GM19023 (cell line): ENCODE results near the gene USE1.

Experiments
- ATAC-seq: cut with Tn5 transposase; IDR thresholded peaks from one replicate; pipeline ENCODE4 v1.9.1; 2021; ENCODE audit warnings: mild to moderate bottlenecking, moderate library complexity; ENCODE audit not compliant: unreplicated experiment

USE1 gene

DNA sequence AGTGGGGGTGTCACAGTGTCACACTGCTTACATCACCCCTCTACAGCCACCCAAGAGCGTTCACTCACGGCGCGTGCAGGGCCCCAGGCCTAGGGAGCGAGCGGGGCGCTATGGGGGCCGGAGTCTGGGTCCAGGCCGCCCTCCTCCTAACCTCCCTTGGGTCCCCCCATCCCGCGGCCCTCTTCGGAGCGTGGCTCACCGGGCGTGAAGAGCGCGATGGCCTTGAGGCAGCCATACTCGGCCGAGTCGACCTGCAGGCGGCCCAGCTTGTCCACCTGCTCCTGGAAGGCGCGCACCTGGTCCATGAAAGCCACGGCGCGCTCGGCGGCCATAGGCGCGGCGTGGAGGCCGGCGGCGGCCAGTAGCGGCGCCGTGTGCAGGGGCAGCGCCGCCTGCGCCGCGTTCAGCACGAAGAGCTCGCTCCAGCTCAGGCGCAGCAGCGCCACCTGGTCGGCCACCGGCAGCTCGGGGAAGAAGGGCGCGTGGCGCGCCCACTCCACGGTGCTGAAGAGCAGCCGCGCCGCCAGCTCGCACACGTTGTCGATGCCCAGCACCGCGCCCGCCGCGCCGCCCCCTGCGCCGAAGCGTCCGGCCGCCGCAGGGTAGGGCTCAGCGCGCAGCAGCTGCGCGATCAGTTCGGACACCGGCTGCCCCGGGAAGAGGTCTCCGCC, 20.3 kb downstream of the USE1 start:
- ATAC-seq = peak; percentile 72

- no peak for ATAC-seq
These were observed 21.0 kb downstream of the USE1 start for GRCh38 chr19:17235971-17236777.

DNA sequence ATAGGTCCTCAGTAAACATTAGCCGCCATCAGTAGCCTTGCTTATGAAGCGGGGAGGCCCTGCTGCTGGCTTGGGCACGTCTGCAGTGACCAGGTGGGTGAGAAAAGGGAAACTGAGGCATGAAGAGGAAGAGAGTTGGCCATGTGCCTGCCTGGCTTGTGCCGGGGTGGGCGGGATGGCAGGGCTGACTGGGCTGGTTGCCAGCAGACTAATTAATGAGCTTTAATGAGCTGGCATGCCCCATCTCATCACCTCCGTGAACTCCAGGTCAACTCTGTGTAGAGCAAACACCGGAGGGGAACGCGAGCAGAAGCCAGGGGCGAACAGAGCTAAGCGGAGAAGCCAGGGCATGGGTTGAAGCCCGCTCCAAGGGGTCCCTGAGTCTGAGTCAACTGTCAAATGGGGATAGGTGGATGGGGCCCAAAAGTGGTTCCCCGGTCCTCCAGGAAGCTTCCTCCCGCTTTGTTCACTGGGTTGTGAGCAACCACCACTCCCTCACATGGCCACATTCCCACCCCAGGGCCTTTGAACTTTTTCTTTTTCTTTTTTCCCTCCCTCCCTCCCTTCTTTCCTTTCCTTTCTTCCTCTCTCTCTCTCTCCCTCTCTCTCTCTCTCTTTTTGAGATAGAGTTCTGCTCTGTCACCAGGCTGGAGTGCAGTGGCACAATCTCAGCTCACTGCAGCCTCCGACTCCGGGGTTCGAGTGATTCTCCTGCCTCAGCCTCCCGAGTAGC, 21.8 kb downstream of the USE1 start:
- no peak for ATAC-seq

DNA sequence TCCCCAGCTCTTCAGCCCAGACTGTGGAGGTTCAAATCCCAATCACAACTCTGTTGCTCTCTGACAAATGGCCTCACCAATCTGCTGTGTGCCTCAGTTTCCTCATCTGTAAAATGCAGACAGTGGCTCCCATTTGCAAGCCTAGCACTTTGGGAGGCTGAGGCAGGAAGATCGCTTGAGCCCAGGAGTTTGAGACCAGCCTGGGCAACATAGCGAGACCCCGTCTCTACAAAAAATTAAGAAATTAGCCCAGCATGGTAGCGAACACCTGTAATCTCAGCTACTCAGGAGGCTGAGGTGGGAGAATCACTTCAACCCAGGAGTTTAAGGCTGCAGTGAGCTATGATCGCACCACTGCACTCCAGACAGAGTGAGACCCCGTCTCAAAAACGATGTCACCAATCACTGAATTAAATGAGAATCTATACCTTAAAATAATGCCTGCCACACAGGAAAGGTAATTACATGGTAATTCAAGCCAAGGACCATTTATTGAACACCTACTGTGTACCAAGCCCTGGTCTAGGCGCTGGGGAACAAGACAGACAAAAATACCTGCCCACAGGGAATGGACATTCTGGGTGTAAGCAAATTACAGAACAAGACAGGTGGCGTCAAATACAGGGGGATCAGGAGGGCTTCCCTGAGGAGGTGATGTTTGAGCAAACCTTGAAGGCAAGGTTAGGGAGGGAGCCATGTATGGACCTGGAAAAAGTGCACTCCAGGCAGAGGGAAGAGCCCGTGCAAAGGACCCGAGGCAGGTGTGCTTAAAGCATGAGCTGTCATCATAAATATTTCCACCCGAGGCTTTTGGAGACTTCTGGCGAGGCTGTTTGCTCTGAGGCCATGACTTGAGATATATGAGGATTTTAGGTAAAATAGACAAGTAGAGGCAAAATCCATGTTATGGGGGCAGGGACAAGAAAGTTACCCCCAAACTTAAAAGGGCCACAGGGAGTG, 22.9 kb downstream of the USE1 start:
- ATAC-seq = no peak

GRCh38 chr19:17240062-17240752, 25.1 kb downstream of the USE1 start:
- ATAC-seq = no peak

DNA sequence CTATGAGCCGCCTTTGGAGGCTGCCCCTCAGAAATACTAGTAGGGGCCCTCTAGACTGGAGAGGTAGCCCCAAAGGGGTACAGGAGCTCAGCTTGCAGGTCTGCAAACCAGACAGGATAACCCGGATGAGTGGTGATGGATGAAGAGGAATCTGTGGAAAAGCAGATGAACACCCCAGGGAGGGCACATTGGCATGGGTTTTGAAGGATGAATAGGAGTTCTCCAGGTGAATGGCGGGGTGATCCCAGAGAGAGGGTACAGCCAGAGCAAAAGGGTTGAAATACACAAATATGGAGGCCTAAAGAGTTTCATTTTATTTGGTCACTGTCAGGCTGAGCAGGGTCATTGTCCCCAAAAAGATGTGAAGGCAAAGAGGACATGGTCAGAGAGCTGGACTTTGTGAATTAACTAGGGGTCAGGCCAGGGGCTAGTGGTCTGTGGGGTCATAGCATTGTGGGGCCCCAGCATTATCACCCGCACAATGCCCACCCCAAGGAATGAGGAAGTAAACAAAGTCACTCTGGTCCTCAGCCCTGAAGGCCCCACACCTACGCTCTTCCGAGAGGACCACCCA, 25.8 kb downstream of the USE1 start:
- no peak for ATAC-seq

DNA sequence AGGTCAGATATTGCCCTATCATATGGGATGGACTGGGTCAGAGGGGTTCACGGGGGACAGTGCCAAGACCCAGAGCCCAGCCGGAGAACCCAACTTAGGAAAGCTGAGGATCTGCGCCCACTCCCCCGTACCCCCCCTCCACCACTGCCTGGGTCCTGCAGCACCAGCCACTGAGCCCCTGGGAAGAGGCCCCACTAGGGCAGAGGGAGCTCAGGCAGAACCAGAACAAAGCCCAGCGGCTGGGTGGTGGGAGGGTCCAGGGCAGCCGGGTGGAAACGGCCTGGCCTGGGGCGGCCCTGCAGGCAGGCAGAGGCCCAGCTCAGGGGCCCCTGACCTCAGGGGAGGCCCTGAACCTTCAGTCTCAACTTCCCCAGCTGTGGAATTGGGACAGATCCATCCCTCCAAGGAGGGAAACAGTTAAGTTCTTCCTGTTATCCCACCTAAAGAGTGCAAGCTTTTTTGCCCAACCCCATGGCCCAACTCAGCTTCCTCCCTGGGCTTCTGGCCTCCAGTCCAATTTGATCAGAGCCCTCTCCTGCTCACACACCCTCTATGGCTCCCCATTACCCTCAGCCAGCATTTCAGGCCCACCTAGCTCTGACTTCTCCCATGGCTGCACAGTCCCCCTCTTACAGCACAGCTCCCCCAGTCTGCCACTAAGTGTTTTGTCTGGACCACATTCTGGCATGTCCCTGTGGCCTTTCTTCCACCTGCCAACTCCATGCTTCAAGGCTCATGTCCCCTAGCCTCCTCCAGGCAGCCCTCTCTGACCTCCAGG, 27.5 kb downstream of the USE1 start:
- ATAC-seq = no peak

DNA sequence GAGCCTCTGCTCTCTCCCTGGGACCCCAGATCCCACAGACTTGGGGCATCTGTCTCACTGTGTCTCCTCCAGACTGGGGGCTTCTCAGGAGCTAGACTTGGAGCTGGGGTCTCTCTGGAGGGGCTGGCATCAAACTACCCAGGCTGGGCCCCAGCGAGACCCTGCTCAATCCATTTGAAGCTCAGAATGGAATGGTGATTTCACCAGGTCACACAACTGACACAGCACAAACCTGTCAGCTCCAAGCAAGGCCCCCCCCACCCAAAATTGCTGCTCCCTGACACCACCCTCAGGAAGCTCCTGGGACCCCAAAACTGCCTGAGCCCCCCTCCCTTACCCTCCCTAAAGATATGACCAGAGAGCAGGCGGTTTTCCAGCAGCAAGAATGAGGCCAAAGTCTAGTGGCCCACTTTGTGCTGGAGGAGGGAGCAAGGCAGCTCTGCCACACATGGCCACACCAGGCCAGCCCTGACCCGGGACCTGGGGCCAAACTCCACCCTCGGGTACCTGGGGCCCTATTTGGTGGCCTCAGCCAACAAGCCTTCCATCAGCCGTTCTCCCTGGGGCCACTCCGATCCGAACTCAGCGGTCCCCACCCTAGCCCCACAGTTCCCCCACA, 28.2 kb downstream of the USE1 start:
- no peak for ATAC-seq

DNA sequence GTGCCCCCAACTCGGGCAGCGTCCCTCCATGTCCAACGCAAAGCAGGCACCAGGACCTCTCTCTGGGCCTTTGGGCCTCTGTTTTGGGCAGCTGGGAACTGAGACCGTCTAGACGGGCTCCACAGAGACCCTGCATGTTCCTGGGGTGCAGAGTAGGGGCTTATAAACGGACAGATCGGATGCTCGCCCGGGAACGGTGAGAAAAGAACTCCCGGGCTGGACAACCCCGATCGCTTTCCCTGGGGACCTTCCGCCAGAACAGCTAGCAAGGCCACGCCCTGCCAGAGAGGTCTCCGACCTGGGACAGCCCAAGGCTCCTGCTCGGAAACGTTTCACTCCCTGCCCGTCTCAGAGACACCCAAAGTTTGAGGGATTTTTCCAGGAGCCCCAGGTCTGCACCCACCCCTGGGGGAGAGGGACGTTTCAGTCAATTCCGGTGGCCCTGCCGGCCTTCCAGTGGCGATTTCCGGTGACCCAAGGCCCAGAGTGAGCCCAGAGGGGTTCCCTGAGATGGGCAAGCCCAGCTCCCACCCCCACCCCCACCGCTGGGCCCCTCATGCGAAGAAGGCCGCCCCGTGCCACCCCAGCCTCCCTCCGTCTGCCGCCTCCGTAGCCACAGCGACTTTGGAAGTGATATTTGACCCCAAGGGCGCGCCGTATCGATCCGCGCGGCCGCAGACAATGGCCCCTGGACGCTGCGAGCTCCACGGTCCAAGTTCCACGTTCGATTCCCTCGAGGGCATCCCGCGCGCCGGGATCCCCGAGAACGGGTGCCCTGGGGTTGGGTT, 28.9 kb downstream of the USE1 start:
- ATAC-seq = no peak

- peak; percentile 11 for ATAC-seq
These were observed 29.7 kb downstream of the USE1 start for GRCh38 chr19:17244618-17245534.

DNA sequence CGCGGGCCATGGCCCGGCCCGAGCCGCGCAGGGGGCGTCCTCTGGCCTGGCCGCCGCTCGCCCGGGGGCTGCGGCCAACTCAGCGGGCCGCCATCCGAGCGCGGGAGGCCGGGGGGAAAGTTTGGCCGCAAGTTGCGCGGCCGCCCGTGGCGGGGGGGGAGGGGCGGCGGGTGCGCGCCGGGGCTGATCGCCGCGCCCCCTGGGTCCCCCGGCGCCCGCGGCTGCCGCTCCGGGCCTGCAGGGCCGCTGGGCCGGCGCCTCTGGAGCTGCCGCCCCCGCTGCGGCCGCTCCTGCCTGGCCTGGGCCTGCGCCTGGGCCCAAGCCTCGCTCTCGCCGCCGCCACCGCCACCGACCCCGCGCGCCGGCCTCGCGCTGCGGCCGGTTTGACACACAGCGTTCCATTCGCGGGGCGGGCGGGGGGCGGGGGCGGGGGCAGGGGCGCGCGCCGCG, 30.4 kb downstream of the USE1 start, which contains the start of gene NR2F6:
Gene NR2F6 (minus strand): TSS at position 385 of the 450 bp plus-strand sequence. CDS start 699 bp downstream, outside the sequence.
- peak; percentile 12 for ATAC-seq

- ATAC-seq = no peak
These were observed 31.7 kb downstream of the USE1 start for GRCh38 chr19:17246681-17247425.

GRCh38 chr19:17248011-17248776, 33.0 kb downstream of the USE1 start:
- no peak for ATAC-seq

DNA sequence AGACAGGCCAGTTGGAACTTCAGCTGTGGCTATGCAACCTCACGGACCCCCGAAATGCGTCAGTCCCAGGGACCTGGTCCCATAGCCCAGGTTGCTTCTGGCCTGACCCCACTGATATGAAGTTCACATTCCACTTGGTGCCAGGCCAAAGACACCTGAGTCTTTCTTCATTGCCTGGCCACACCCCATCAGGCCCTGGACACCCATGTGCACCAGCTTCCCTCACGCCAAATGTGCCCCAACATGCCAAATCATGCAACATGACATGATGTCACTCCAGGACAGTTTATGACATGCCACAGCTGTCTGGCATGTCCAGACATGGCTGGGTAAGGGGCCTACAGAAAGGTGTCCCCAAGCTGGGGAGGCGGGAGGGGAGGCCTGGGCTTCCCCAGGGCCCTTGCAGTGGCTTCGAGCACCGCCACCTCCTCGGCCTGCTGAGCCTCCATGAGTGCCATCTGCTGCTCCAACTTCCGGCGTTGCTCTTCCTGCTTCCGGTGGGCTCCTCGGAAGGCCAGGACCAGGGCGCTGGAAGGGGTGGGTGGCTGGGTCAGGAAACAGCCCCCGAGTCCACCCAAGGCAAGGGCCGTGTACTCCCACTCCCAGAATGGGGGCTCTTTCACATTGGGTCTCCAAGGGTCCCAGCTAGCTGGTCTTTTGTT, 34.9 kb downstream of the USE1 start:
- ATAC-seq = no peak
